ENCODE data around the gene SLC6A6.

The SLC6A6 gene

GRCh38 chr3:14471016-14471415 is 68.6 kb downstream of the SLC6A6 start:
- no peak for DNase-seq

- no peak for DNase-seq
These were observed 69.3 kb downstream of the SLC6A6 start for GRCh38 chr3:14471690-14472089.

GRCh38 chr3:14472471-14473351 is 70.3 kb downstream of the SLC6A6 start:
- DNase-seq, result no peak

GRCh38 chr3:14473411-14473891 is 71.0 kb downstream of the SLC6A6 start:
- no peak for DNase-seq

- DNase-seq, result no peak
These were observed 72.1 kb downstream of the SLC6A6 start for GRCh38 chr3:14474363-14475081.

DNA sequence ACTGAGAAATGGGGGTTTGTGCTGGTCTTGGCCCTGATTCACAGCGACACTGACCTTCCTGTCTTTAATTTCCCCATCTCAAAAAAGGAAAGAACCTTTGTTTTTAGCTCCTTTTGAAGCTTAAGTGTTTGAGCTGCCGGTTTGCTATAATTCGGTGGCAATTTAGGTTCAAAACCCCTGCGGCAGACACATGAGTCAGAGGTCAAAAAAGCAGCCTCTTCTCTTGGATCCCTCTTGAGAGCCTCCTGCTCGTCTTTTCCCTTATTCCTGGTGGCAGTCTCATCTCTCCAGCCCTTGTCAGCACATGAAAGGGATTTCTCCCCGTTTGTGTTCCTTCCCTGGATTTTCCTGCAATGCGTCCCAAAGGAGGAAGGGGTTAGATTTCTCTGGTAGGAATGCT is 73.2 kb downstream of the SLC6A6 start:
- DNase-seq, result no peak

GRCh38 chr3:14476583-14477265 is 74.3 kb downstream of the SLC6A6 start:
- DNase-seq, result no peak

GRCh38 chr3:14477311-14477935 is 75.0 kb downstream of the SLC6A6 start:
- DNase-seq, result no peak

DNA sequence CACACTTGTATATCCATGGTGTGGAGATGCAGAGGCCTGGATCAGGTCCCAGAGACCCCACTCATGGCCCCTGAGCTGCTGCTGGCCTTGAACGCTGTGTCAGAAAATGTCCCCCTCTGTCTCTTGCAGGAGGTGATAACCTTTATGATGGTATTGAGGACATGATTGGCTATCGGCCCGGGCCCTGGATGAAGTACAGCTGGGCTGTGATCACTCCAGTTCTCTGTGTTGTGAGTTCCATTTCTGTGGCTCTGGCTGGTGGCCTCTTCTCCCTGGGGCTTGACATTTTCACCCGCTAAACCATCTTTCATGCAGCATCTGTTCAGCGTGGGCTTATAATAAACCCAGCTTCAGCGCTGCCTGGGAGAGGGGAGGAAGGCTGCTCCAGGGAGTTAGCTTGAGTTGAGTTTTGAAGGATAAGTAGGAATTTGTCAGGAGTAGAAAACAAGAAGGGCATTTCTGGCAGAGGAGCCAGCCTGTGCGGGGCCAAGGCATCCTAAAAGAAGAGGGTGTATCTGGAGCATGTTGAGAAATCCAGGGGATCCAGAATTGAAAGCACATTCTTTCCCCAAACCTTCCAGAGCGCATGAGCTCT is 76.6 kb downstream of the SLC6A6 start:
- no peak for DNase-seq

GRCh38 chr3:14479591-14479990 is 77.2 kb downstream of the SLC6A6 start:
- DNase-seq, result no peak

GRCh38 chr3:14480207-14481017 is 78.0 kb downstream of the SLC6A6 start:
- no peak for DNase-seq

GRCh38 chr3:14481018-14481645 is 78.7 kb downstream of the SLC6A6 start:
- no peak for DNase-seq

- DNase-seq, result no peak
These were observed 79.2 kb downstream of the SLC6A6 start for GRCh38 chr3:14481646-14482036.

GRCh38 chr3:14482271-14482721 is 79.9 kb downstream of the SLC6A6 start:
- no peak for DNase-seq

GRCh38 chr3:14483286-14483685 is 80.9 kb downstream of the SLC6A6 start:
- DNase-seq, result no peak

GRCh38 chr3:14484741-14485140 is 82.3 kb downstream of the SLC6A6 start:
- no peak for DNase-seq

- no peak for DNase-seq
These were observed 83.6 kb downstream of the SLC6A6 start for GRCh38 chr3:14485981-14486380.

DNA sequence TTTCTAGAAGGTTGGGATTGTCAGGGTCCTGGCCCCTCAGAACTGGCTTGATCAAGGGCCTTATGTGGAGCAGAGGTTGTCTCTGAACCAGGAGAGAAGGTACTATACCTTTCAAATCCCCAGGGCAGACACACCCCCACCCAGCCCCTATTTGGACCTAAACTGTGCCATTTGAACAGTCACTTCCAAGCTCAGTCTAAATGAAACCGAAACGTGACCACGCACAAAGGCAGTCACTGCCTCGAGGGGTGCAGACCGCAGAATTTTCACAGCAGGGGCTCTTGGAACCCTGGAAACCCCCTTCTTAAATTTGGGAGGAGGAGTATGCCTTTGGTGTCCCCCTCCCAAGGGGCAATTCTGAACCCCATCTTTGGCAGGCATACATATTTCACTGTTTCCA is 84.1 kb downstream of the SLC6A6 start:
- no peak for DNase-seq

- no peak for DNase-seq
These were observed 84.7 kb downstream of the SLC6A6 start for GRCh38 chr3:14487086-14487485.

- no peak for DNase-seq
These were observed 85.4 kb downstream of the SLC6A6 start for GRCh38 chr3:14487821-14488220.

All from T-helper 9 cell (primary cell).